ENCODE data around the gene PGBD4.

DNA sequence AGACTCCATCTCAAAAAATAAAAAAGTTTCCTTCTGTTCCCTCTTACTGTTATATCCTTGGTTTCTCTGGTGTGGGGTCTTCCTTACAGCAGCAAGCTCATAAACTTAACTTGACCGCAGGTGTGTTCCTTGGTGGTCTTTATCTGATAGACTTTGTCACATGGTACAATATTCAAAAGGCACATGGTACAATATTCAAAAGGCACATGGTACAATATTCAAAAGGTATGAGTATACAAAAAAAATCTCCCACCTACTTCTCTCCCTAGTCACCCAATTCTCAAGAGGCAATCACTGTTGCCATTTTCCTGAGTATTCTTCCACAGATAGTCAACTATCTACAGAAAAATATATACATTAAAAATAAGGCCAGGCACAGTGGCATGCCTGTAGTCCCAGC, 4.5 kb downstream of the PGBD4 start:
- TF ChIP-seq POLR2A (IDR thresholded peaks at IDR 0.05) = no peak
- no peak for TF ChIP-seq CTCF (IDR thresholded peaks at IDR 0.05)
- no peak for TF ChIP-seq EP300 (IDR thresholded peaks at IDR 0.05)

Measured in sigmoid colon (tissue), 4 donors.